Mesenchymal stem cell (in vitro differentiated cells and primary cell): Measurements from ENCODE around the gene RBBP4.

ENCODE experiments used
- DNase-seq: peaks from one replicate; pipeline ENCODE4 v3.0.0-alpha.2; 2013
- H2AFZ ChIP-seq: one replicate; pipeline ENCODE4 v1.6.1; 2013; ENCODE audit warnings: low read depth, mild to moderate bottlenecking, control low read depth, inconsistent platforms, low read length, moderate library complexity
- H2AK5ac ChIP-seq: 2 replicates; pipeline ENCODE4 v1.6.1; 2013; ENCODE audit warnings: low read length, moderate library complexity, mild to moderate bottlenecking, inconsistent platforms; ENCODE audit not compliant: severe bottlenecking
- H2BK120ac ChIP-seq: one replicate; pipeline ENCODE4 v1.6.1; 2013; ENCODE audit warnings: low read depth, mild to moderate bottlenecking, inconsistent platforms, low read length, moderate library complexity
- H2BK12ac ChIP-seq, 2 experiments: one replicate each; pipeline ENCODE4 v1.6.1; 2013; ENCODE audit warnings: inconsistent platforms in 2 of 2, low read length in 2 of 2, mild to moderate bottlenecking in 2 of 2, moderate library complexity in 2 of 2, control low read depth in 1 of 2
- H2BK15ac ChIP-seq: one replicate; pipeline ENCODE4 v1.6.1; 2013; ENCODE audit warnings: mild to moderate bottlenecking, low read depth, inconsistent platforms; ENCODE audit not compliant: poor library complexity, severe bottlenecking
- H2BK5ac ChIP-seq: 2 replicates; pipeline ENCODE4 v1.6.1; 2013; ENCODE audit warnings: low read depth, mild to moderate bottlenecking, low read length, control low read depth, inconsistent platforms; ENCODE audit not compliant: poor library complexity, severe bottlenecking
- H3K14ac ChIP-seq, 2 experiments: one replicate each; pipeline ENCODE4 v1.6.1; 2013; ENCODE audit warnings: inconsistent platforms in 2 of 2, low read length in 2 of 2, control low read depth in 1 of 2, mild to moderate bottlenecking in 1 of 2, moderate library complexity in 1 of 2
- H3K18ac ChIP-seq, 2 experiments: one replicate each; pipeline ENCODE4 v1.6.1; 2013; ENCODE audit warnings: inconsistent platforms in 2 of 2, low read length in 2 of 2, control low read depth in 1 of 2, low read depth in 1 of 2, mild to moderate bottlenecking in 1 of 2
- H3K23ac ChIP-seq, 2 experiments: one replicate each; pipeline ENCODE4 v1.6.1; 2013; ENCODE audit warnings: inconsistent platforms in 2 of 2, low read length in 2 of 2, mild to moderate bottlenecking in 2 of 2, moderate library complexity in 2 of 2, control low read depth in 1 of 2
- H3K27ac ChIP-seq: 2 replicates; pipeline ENCODE4 v1.5.1; 2013; ENCODE audit warnings: mild to moderate bottlenecking, moderate library complexity, low read length, control low read depth, inconsistent platforms; ENCODE audit not compliant: poor library complexity, severe bottlenecking
- H3K27me3 ChIP-seq, 2 experiments: 2 replicates each; pipeline versions ENCODE4 v1.6.1 to v1.7.0; 2013; ENCODE audit warnings: low read length in 2 of 2, mild to moderate bottlenecking in 2 of 2, moderate library complexity in 2 of 2, control low read depth in 1 of 2, inconsistent platforms in 1 of 2; ENCODE audit not compliant: control insufficient read depth in 1 of 2, insufficient read depth in 1 of 2
- H3K36me3 ChIP-seq, 2 experiments: 2 replicates each; pipeline versions ENCODE4 v1.6.1 to v1.7.0; 2013; ENCODE audit warnings: low read length in 2 of 2, control low read depth in 1 of 2, inconsistent platforms in 1 of 2, low read depth in 1 of 2, mild to moderate bottlenecking in 1 of 2; ENCODE audit not compliant: insufficient read depth in 2 of 2, control insufficient read depth in 1 of 2
- H3K4ac ChIP-seq, 2 experiments: one replicate each; pipeline ENCODE4 v1.6.1; 2013; ENCODE audit warnings: inconsistent platforms in 2 of 2, low read length in 2 of 2, mild to moderate bottlenecking in 2 of 2, moderate library complexity in 2 of 2, control low read depth in 1 of 2, low read depth in 1 of 2
- H3K4me1 ChIP-seq: 2 replicates; pipeline ENCODE4 v1.6.1; 2013; ENCODE audit warnings: low read depth, low read length, control low read depth; ENCODE audit not compliant: control insufficient read depth, insufficient read depth
- H3K4me2 ChIP-seq: 2 replicates; pipeline ENCODE4 v1.6.1; 2013; ENCODE audit warnings: low read length, mild to moderate bottlenecking, inconsistent platforms; ENCODE audit not compliant: poor library complexity, severe bottlenecking
- H3K4me3 ChIP-seq, 2 experiments: 2 replicates each; pipeline versions ENCODE4 v1.5.1 to v1.7.0; 2013; ENCODE audit warnings: low read length in 2 of 2, mild to moderate bottlenecking in 2 of 2, control low read depth in 1 of 2, low read depth in 1 of 2; ENCODE audit not compliant: insufficient read depth in 1 of 2
- H3K79me1 ChIP-seq: replicated peaks from 2 replicates; pipeline ENCODE4 v1.6.1; 2013; ENCODE audit warnings: mild to moderate bottlenecking, control low read depth, low read length, inconsistent platforms; ENCODE audit not compliant: poor library complexity, severe bottlenecking
- H3K9ac ChIP-seq: 2 replicates; pipeline ENCODE4 v1.7.0; 2013; ENCODE audit warnings: mild to moderate bottlenecking, low read length, moderate library complexity
- H3K9me3 ChIP-seq: 2 replicates; pipeline ENCODE4 v1.7.0; 2013; ENCODE audit warnings: mild to moderate bottlenecking, low read length; ENCODE audit not compliant: control insufficient read depth
- H4K8ac ChIP-seq: one replicate; pipeline ENCODE4 v1.6.1; 2013; ENCODE audit warnings: inconsistent platforms, mild to moderate bottlenecking, low read length, moderate library complexity
- H4K91ac ChIP-seq: one replicate; pipeline ENCODE4 v1.6.1; 2013; ENCODE audit warnings: mild to moderate bottlenecking, low read length, inconsistent platforms
- WGBS: methylation state at CpG from one replicate; pipeline ENCODE4 v1.1.7; 2013; ENCODE audit warnings: mixed read lengths; 5-methylcytosine and 5-hydroxymethylcytosine counted together

RBBP4 gene

GRCh38 chr1:32719681-32720275 is 68.8 kb downstream of the RBBP4 start:
- H2AFZ ChIP-seq: no peak overlapping the region
- WGBS: 89% methylated on average over 4 of the region's 4 CpGs
- H3K36me3 ChIP-seq: no peaks in the 10 kb centered on the region
- H3K4ac ChIP-seq: no peak overlapping the region
- H3K18ac ChIP-seq: no peak overlapping the region
- H2AK5ac ChIP-seq: no peak overlapping the region
- H3K23ac ChIP-seq: no peak overlapping the region
- H3K4me1 ChIP-seq: peaks cover 16% of the 10 kb centered on the region
- no peaks in the 10 kb centered on the region for H3K79me1 ChIP-seq
- no peaks in the 10 kb centered on the region for H3K27me3 ChIP-seq
- no peak overlapping the region for H2BK5ac ChIP-seq
- no peak overlapping the region for H3K9ac ChIP-seq
- H3K4me3 ChIP-seq: no peak overlapping the region
- no peak overlapping the region for H4K91ac ChIP-seq
- H2BK12ac ChIP-seq: no peak overlapping the region
- H3K4me2 ChIP-seq: no peak overlapping the region
- no peak overlapping the region for H3K14ac ChIP-seq
- no peak overlapping the region for H3K27ac ChIP-seq
- no peak overlapping the region for H2BK15ac ChIP-seq
- no peak overlapping the region for H2BK120ac ChIP-seq
- H3K9me3 ChIP-seq: no peaks in the 10 kb centered on the region
- no peak overlapping the region for H4K8ac ChIP-seq
- DNase-seq: no peak

- H3K4me1 ChIP-seq: peaks cover 14% of the 10 kb centered on the region
- no peak overlapping the region for H3K4me2 ChIP-seq
- peak overlapping the region; percentile 69 to 86 for H3K4ac ChIP-seq
- no peak overlapping the region for H2BK5ac ChIP-seq
- H3K14ac ChIP-seq: peak overlapping the region in 1 of 2 experiments; percentile 8
- H3K27me3 ChIP-seq: no peaks in the 10 kb centered on the region
- H3K4me3 ChIP-seq: peak overlapping the region in 1 of 2 experiments; percentile 65
- peak overlapping the region; percentile 89 for H2BK120ac ChIP-seq
- H3K23ac ChIP-seq: peak overlapping the region in 1 of 2 experiments; percentile 6
- peak overlapping the region; percentile 98 for H2AK5ac ChIP-seq
- peak overlapping the region; percentile 59 for H3K9ac ChIP-seq
- peak overlapping the region; percentile 83 for H2AFZ ChIP-seq
- H2BK15ac ChIP-seq: peak overlapping the region; percentile 82
- peak overlapping the region; percentile 96 for H4K91ac ChIP-seq
- peak; percentile 91 for DNase-seq
- no peak overlapping the region for H3K27ac ChIP-seq
- H3K79me1 ChIP-seq: no peaks in the 10 kb centered on the region
- H2BK12ac ChIP-seq: peak overlapping the region; percentile 100
- H3K18ac ChIP-seq: peak overlapping the region; percentile 94 to 98
- no peaks in the 10 kb centered on the region for H3K9me3 ChIP-seq
- peak overlapping the region; percentile 55 for H4K8ac ChIP-seq
- WGBS: 63% methylated on average over 12 of the region's 14 CpGs
- no peaks in the 10 kb centered on the region for H3K36me3 ChIP-seq
Measured at GRCh38 chr1:32724678-32725614, 73.9 kb downstream of the RBBP4 start.

- peak overlapping the region; percentile 79 for H2BK5ac ChIP-seq
- no peak overlapping the region for H3K9ac ChIP-seq
- peak overlapping the region in 1 of 2 experiments; percentile 8 for H3K14ac ChIP-seq
- H3K4me1 ChIP-seq: peaks cover 14% of the 10 kb centered on the region
- H3K4ac ChIP-seq: peak overlapping the region; percentile 69 to 84
- H3K27me3 ChIP-seq: no peaks in the 10 kb centered on the region
- peak overlapping the region; percentile 96 for H4K91ac ChIP-seq
- no peaks in the 10 kb centered on the region for H3K9me3 ChIP-seq
- H3K23ac ChIP-seq: peak overlapping the region in 1 of 2 experiments; percentile 6
- 95% methylated on average over 3 of the region's 3 CpGs for WGBS
- peak overlapping the region; percentile 89 for H2BK120ac ChIP-seq
- peak overlapping the region in 1 of 2 experiments; percentile 10 for H3K4me3 ChIP-seq
- H3K79me1 ChIP-seq: no peaks in the 10 kb centered on the region
- H2BK15ac ChIP-seq: peak overlapping the region; percentile 75
- H3K27ac ChIP-seq: no peak overlapping the region
- H3K4me2 ChIP-seq: no peak overlapping the region
- H3K18ac ChIP-seq: peak overlapping the region; percentile 94 to 98
- H2AK5ac ChIP-seq: peak overlapping the region; percentile 98
- peak overlapping the region; percentile 100 for H2BK12ac ChIP-seq
- peak overlapping the region; percentile 55 for H4K8ac ChIP-seq
- no peaks in the 10 kb centered on the region for H3K36me3 ChIP-seq
- peak overlapping the region; percentile 56 for H2AFZ ChIP-seq
- no peak for DNase-seq
Measured at GRCh38 chr1:32725615-32725982, 74.6 kb downstream of the RBBP4 start.

- no peaks in the 10 kb centered on the region for H3K9me3 ChIP-seq
- H3K4me1 ChIP-seq: peaks cover 14% of the 10 kb centered on the region
- H3K4me3 ChIP-seq: no peak overlapping the region
- H2BK120ac ChIP-seq: no peak overlapping the region
- no peaks in the 10 kb centered on the region for H3K79me1 ChIP-seq
- H3K27me3 ChIP-seq: no peaks in the 10 kb centered on the region
- H3K4ac ChIP-seq: no peak overlapping the region
- H2BK15ac ChIP-seq: no peak overlapping the region
- H4K91ac ChIP-seq: no peak overlapping the region
- H4K8ac ChIP-seq: no peak overlapping the region
- DNase-seq: no peak
- no peak overlapping the region for H3K14ac ChIP-seq
- no peak overlapping the region for H2BK5ac ChIP-seq
- WGBS: 100% methylated on average over 1 of the region's 1 CpG
- no peak overlapping the region for H3K27ac ChIP-seq
- H3K36me3 ChIP-seq: no peaks in the 10 kb centered on the region
- no peak overlapping the region for H2BK12ac ChIP-seq
- no peak overlapping the region for H3K4me2 ChIP-seq
- H3K9ac ChIP-seq: no peak overlapping the region
- H2AK5ac ChIP-seq: no peak overlapping the region
- H3K23ac ChIP-seq: no peak overlapping the region
- no peak overlapping the region for H3K18ac ChIP-seq
- H2AFZ ChIP-seq: no peak overlapping the region
Measured at GRCh38 chr1:32727876-32728275, 76.9 kb downstream of the RBBP4 start.
